Activated CD8-positive, alpha-beta memory T cell treated with anti-CD3 and anti-CD28 coated beads, Interleukin-2, amount 50 U/mL, for 24 hours (primary cell): Measurements from ENCODE around the gene SMARCD3.

Source experiments
- DNase-seq: peaks from one replicate; pipeline ENCODE4 v3.0.0-alpha.2; 2020; ENCODE audit errors: extremely low read depth

Gene SMARCD3

GRCh38 chr7:151248346-151249033 lies at the start of gene SMARCD3:
Gene SMARCD3, minus strand, starts transcription at chr7:151248694. Its CDS starts 132 bp downstream, at chr7:151248562.
- no peak for DNase-seq

- DNase-seq = no peak
Measured at GRCh38 chr7:151296202-151296992, 47.9 kb upstream of the SMARCD3 start.

GRCh38 chr7:151292850-151293249 lies 44.4 kb upstream of the SMARCD3 start:
- DNase-seq = no peak

- no peak for DNase-seq
Measured at GRCh38 chr7:151291206-151291605, 42.7 kb upstream of the SMARCD3 start.

- no peak for DNase-seq
Measured at GRCh38 chr7:151290355-151290760, 41.9 kb upstream of the SMARCD3 start.

GRCh38 chr7:151289891-151290290 lies 41.4 kb upstream of the SMARCD3 start:
- DNase-seq = no peak

- DNase-seq = no peak
Measured at GRCh38 chr7:151286148-151286547, 37.7 kb upstream of the SMARCD3 start.

- no peak for DNase-seq
Measured at GRCh38 chr7:151283302-151283701, 34.8 kb upstream of the SMARCD3 start.

- DNase-seq = no peak
Measured at GRCh38 chr7:151282111-151282510, 33.6 kb upstream of the SMARCD3 start.

GRCh38 chr7:151281686-151282085 lies 33.2 kb upstream of the SMARCD3 start:
- DNase-seq = no peak

GRCh38 chr7:151280388-151281019 lies 32.0 kb upstream of the SMARCD3 start:
- DNase-seq = no peak

GRCh38 chr7:151279868-151280267 lies 31.4 kb upstream of the SMARCD3 start:
- no peak for DNase-seq

- no peak for DNase-seq
Measured at GRCh38 chr7:151278949-151279348, 30.5 kb upstream of the SMARCD3 start.

GRCh38 chr7:151277631-151278030 lies 29.1 kb upstream of the SMARCD3 start:
- no peak for DNase-seq

GRCh38 chr7:151276666-151277590 lies 28.4 kb upstream of the SMARCD3 start:
- no peak for DNase-seq

GRCh38 chr7:151275813-151276577 lies 27.5 kb upstream of the SMARCD3 start:
- no peak for DNase-seq

- DNase-seq = no peak
Measured at GRCh38 chr7:151274936-151275812, 26.7 kb upstream of the SMARCD3 start.

GRCh38 chr7:151274396-151274795 lies 25.9 kb upstream of the SMARCD3 start:
- no peak for DNase-seq

- no peak for DNase-seq
Measured at GRCh38 chr7:151273651-151274390, 25.3 kb upstream of the SMARCD3 start.
